GM21381 (cell line): Measurements from ENCODE around the gene BCL7A.
"Not testable (repeated sequence)": the region's sequence is repeated elsewhere in the genome, so short reads cannot be mapped to it uniquely, and the experiment has no call there.

Experiments
- ATAC-seq: cut with Tn5 transposase; IDR thresholded peaks from one replicate; pipeline ENCODE4 v1.9.1; 2021; ENCODE audit warnings: mild to moderate bottlenecking, moderate library complexity; ENCODE audit not compliant: unreplicated experiment

Gene BCL7A

GRCh38 chr12:122024132-122024785 is 2.6 kb downstream of the BCL7A start:
- ATAC-seq: no peak

DNA sequence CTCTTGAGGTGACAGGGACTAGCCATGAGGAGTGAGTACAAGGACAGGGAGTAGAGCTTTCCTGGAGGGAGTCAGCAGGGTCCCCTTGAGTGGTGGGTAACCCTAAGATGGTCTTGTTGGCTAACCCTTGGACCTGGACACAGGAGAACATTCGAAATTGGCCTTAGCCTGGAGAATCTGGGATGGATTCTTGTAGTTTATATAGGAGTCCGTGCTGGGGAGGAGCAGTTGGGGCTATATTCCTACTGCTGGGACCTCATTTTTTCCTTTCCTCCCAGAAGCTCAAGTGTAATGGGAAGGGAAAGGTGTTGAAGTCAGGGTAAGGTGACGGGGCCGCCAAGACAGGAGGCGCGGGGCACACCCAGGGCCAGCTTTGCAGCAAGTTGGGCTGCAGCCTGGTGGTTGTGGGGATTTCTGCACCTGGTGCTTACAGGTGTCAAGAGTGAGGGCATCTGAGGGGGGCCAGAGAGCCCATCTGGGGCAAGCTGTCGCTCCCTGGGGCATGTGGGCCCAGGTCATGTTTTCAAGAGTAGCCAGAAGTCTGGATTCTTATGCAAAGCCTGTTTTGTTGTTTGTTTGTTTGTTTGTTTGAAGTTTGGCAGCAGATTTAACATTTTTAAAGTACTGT is 5.1 kb downstream of the BCL7A start:
- no peak for ATAC-seq

DNA sequence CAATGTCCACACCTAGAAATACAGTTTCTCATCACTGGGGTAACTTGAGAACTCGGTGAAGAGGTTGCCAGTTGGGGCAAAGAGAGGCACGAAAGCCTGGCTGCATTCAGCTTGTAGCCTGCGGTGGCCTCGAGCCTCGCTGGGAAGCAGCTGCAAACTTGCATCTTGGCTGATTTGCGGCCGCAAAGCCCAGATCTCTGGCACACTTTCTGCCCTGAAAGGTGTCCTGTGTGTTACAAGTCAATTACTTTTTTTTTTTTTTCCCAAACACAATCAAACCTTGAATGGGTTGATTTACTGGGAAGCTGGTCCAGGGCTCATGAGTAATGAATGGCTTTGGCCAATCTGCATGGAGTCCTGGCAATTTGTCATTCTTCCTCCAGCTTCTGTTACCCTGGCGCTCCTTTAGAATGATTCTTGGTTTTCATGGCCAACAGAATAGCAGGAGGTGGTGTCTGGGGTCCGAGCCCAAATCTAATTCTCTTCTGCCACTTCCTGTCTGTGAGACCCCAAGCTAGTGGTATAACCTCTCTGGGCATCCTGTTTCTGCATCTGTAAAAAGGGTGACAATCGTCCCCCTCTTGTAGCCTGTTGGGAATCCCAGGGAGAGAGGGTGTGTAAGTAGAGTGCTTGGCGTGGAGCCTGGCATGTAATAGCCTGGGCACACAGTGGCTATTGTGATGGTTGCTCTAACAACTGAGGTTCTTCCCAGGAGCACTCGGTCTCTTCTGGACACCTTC is 6.7 kb downstream of the BCL7A start:
- no peak for ATAC-seq

DNA sequence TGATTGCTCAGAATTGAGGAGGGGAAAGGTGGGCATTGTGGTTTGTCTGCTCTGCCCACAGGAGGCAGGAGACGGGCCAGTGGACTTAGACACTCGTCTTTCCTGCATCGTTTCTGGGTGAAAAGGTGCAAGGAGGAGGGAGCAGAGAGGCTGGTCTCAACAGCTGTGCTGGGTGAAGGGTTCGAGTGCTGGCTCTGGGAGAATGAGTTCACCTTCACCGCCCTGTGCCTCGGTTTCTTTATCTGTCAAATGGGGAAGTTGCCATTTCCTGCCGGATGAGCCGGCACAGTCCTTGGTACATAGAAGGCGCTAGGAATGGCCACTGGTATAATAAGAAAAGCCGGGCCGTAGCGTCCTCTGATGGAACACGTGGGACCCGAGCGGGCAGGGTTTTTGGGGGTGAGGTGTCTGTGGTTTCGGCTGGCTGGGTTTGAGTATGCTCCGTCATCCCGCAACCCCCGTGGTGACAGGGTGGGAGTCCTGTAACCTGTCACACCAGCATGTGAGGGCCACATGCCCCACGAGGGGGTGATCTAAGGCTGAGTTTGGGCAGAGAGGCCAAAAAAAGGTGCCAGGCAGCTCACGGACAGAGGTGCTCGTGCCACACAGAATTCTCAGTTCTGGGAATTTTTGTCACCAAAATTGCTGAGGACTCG is 7.3 kb downstream of the BCL7A start:
- ATAC-seq: no peak

- ATAC-seq: no peak
Measured at GRCh38 chr12:122029620-122030423, 8.1 kb downstream of the BCL7A start.

GRCh38 chr12:122030424-122031035 is 8.8 kb downstream of the BCL7A start:
- ATAC-seq: no peak

- no peak for ATAC-seq
Measured at GRCh38 chr12:122031342-122032216, 9.9 kb downstream of the BCL7A start.

DNA sequence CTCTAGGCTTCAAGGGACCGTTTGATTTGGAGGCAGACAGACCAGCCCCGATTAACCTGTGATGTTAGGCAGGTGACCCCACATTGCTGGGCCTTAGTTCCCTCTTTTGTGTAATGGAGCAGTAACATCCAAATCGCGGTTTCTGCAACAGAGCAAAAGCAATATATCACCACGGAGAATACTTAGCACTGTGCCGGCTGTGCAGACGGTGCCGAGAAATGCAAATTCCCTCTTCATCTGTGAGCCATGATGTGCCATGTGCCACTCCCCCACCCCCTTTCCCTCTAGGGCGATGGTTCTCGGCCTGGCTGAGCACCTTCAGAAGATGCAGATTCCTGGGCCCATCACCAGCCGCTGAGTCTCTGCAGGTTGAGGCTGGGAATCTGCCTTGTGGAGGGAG is 10.9 kb downstream of the BCL7A start:
- ATAC-seq: no peak

DNA sequence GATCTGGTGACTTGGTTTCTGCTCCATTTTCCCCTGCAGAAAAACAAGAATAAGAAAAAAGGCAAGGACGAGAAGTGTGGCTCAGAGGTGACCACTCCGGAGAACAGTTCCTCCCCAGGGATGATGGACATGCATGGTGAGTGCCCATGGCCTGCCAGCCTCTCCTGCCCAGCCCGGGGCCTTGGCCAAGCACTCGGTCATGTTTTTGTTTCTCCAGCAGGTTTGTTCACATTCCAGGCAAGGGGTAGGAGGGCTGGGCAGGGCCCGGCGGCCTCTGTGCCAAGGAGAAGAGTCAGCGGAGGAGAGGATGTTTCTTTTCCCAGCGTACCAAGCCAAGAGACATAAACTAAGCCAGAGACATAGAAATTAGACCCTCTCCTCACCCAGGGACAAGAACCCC is 13.6 kb downstream of the BCL7A start:
- ATAC-seq: no peak

DNA sequence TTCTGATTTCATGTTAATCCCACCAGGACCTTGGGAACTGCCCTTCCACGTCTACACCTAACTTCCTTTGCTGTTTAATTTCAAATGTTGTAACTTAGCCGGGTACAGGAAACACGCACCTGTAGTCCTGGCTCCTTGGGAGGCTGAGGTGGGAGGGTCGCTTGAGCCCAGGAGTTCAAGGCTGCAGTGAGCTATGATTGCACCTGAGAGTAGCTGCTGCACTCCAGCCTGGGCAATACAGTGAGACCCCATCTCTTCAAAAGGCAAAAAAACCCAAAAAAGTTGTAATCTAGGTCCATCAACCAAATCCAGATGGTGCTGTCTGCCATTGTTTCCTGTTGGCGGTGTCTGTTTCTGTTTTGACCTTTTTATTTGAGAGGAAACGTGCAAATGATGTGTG is 14.5 kb downstream of the BCL7A start:
- no peak for ATAC-seq

GRCh38 chr12:122040579-122041386 is 19.1 kb downstream of the BCL7A start:
- ATAC-seq: no peak

DNA sequence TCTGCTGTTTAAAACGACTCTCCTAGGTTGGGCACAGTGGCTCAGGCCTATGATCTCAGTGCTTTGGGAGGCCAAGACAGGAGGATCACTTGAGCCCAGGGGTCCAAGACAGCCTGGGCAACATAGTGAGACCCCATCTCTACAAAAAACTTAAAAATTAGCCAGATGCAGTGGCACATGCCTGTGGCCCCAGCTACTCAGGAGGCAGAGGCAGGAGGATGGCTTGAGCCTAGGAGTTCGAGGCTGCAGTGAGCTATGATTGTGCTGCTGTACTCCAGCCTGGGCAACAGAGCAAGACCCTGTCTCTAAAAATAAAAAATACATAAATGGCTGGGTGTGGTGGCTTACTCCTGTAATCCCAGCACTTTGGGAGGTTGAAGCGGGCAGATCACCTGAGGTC is 19.8 kb downstream of the BCL7A start:
- not testable (repeated sequence) for ATAC-seq

- no peak for ATAC-seq
Measured at GRCh38 chr12:122042910-122043309, 21.2 kb downstream of the BCL7A start.

- no peak for ATAC-seq
Measured at GRCh38 chr12:122043476-122043875, 21.8 kb downstream of the BCL7A start.

GRCh38 chr12:122045262-122045661 is 23.6 kb downstream of the BCL7A start:
- no peak for ATAC-seq

- no peak for ATAC-seq
Measured at GRCh38 chr12:122046145-122046544, 24.5 kb downstream of the BCL7A start.

- ATAC-seq: no peak
Measured at GRCh38 chr12:122048151-122048550, 26.5 kb downstream of the BCL7A start.

GRCh38 chr12:122049827-122050226 is 28.1 kb downstream of the BCL7A start:
- ATAC-seq: no peak

DNA sequence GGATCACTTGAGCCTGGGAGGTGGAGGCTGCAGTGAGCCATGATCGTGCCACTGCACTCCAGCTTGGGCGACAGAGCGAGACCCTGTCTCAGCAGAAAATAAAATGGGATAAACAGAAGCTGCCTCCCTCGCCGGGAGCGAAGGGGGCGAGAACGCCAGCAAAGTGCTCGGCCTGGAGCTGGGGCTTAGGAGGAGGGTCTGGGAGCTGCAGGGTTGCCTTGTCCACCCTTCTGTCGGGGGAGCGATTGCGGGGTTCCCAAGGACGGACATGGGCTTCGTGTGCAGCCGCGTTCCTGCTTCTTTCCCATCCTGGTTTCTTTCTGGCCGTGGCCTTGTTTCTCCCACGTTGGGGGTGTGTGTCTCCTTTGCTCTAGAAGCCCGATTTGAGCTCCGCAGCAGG is 29.0 kb downstream of the BCL7A start:
- ATAC-seq: no peak
